ES-I3 (cell line): ENCODE data around the gene STK11.
A peak's percentile ranks its signal among the peaks of the same experiment; 100 is the strongest.
"Not testable (repeated sequence)": the region's sequence is repeated elsewhere in the genome, so short reads cannot be mapped to it uniquely, and the experiment has no call there.

Experiments used
- H3K36me3 ChIP-seq: 2 replicates; pipeline ENCODE4 v1.6.1; 2013; ENCODE audit warnings: mild to moderate bottlenecking, low read length, control low read depth, moderate library complexity; ENCODE audit not compliant: insufficient read depth
- H3K4me1 ChIP-seq: 2 replicates; pipeline ENCODE4 v1.6.1; 2013; ENCODE audit warnings: mild to moderate bottlenecking, control low read depth, low read length; ENCODE audit not compliant: insufficient read depth
- H3K9ac ChIP-seq: 2 replicates; pipeline ENCODE4 v1.6.1; 2013; ENCODE audit warnings: low read depth, mild to moderate bottlenecking, low read length, moderate library complexity
- H3K9me3 ChIP-seq: 2 replicates; pipeline ENCODE4 v1.6.1; 2013; ENCODE audit warnings: mild to moderate bottlenecking, low read length, moderate library complexity; ENCODE audit not compliant: control insufficient read depth, insufficient read depth

The STK11 gene

GRCh38 chr19:1173845-1174809 lies 31.5 kb upstream of the STK11 start, which contains the start of gene SBNO2:
TSS of gene SBNO2 (minus strand) at chr19:1174268. CDS start at chr19:1154276, 19,992 bp downstream.
- H3K9ac ChIP-seq, result peak within 1 kb of the TSS; percentile 92
- H3K9me3 ChIP-seq, result no peaks in the 10 kb centered on the region
- peaks cover 27% of the 10 kb centered on the region; the same call in 1 of the 2 replicates for H3K4me1 ChIP-seq
- no peaks in the 10 kb centered on the region for H3K36me3 ChIP-seq

GRCh38 chr19:1177322-1178114 lies 28.1 kb upstream of the STK11 start:
- H3K9me3 ChIP-seq, result no peaks in the 10 kb centered on the region
- H3K9ac ChIP-seq, result no peak overlapping the region
- H3K4me1 ChIP-seq, result peaks cover under 1% of the 10 kb centered on the region; the same call in 1 of the 2 replicates
- H3K36me3 ChIP-seq, result no peaks in the 10 kb centered on the region

- no peak overlapping the region; the same call in 1 of the 2 replicates for H3K9ac ChIP-seq
- H3K9me3 ChIP-seq, result no peaks in the 10 kb centered on the region
- no peaks in the 10 kb centered on the region for H3K36me3 ChIP-seq
- H3K4me1 ChIP-seq, result peaks cover 6% of the 10 kb centered on the region; the same call in 1 of the 2 replicates
Measured at GRCh38 chr19:1181606-1182005, 24.0 kb upstream of the STK11 start.

GRCh38 chr19:1182068-1182467 lies 23.5 kb upstream of the STK11 start:
- Histone ChIP-seq H3K9ac (no peak overlapping the region; the same call in 1 of the 2 replicates), H3K9me3 (no peaks in the 10 kb centered on the region), H3K36me3 (no peaks in the 10 kb centered on the region), H3K4me1 (peaks cover 6% of the 10 kb centered on the region; the same call in 1 of the 2 replicates)

- Histone ChIP-seq H3K4me1 (peaks cover 6% of the 10 kb centered on the region; the same call in 1 of the 2 replicates), H3K9ac (no peak overlapping the region), H3K9me3 (no peaks in the 10 kb centered on the region), H3K36me3 (no peaks in the 10 kb centered on the region)
Measured at GRCh38 chr19:1182727-1183126, 22.9 kb upstream of the STK11 start.

GRCh38 chr19:1183543-1184172 lies 21.9 kb upstream of the STK11 start:
- Histone ChIP-seq H3K4me1 (peaks cover 6% of the 10 kb centered on the region; the same call in 1 of the 2 replicates), H3K9me3 (no peaks in the 10 kb centered on the region), H3K9ac (no peak overlapping the region), H3K36me3 (no peaks in the 10 kb centered on the region)

- no peaks in the 10 kb centered on the region; the same call in 1 of the 2 replicates for H3K4me1 ChIP-seq
- H3K9ac ChIP-seq, result no peak overlapping the region
Measured at GRCh38 chr19:1189419-1189818, 16.2 kb upstream of the STK11 start.

GRCh38 chr19:1199531-1199930 lies 6.0 kb upstream of the STK11 start:
- no peak overlapping the region for H3K9ac ChIP-seq
- H3K36me3 ChIP-seq, result no peaks in the 10 kb centered on the region
- H3K9me3 ChIP-seq, result no peaks in the 10 kb centered on the region
- H3K4me1 ChIP-seq, result no peaks in the 10 kb centered on the region

More at GRCh38 chr19:1189419-1189818, 16.2 kb upstream of the STK11 start:
- no peaks in the 10 kb centered on the region for H3K36me3 ChIP-seq
- no peaks in the 10 kb centered on the region for H3K9me3 ChIP-seq

- not testable (repeated sequence) for H3K36me3 ChIP-seq, H3K9me3 ChIP-seq, H3K9ac ChIP-seq, H3K4me1 ChIP-seq
Measured at GRCh38 chr19:1200614-1201013, 5.0 kb upstream of the STK11 start.

GRCh38 chr19:1206150-1206863 lies 729 bp downstream of the STK11 start:
- Histone ChIP-seq H3K4me1 (no peaks in the 10 kb centered on the region; the same call in 1 of the 2 replicates), H3K9me3 (no peaks in the 10 kb centered on the region), H3K36me3 (no peaks in the 10 kb centered on the region), H3K9ac (peak overlapping the region; percentile 83)

- no peaks in the 10 kb centered on the region; the same call in 1 of the 2 replicates for H3K4me1 ChIP-seq
Measured at GRCh38 chr19:1206864-1207450, 1.4 kb downstream of the STK11 start.

GRCh38 chr19:1208830-1209229 lies 3.3 kb downstream of the STK11 start:
- H3K9me3 ChIP-seq, H3K9ac ChIP-seq, H3K4me1 ChIP-seq, H3K36me3 ChIP-seq: not testable (repeated sequence)

More at GRCh38 chr19:1206864-1207450, 1.4 kb downstream of the STK11 start:
- H3K36me3 ChIP-seq, result no peaks in the 10 kb centered on the region
- H3K9me3 ChIP-seq, result no peaks in the 10 kb centered on the region
- H3K9ac ChIP-seq, result peak overlapping the region; percentile 83

GRCh38 chr19:1210227-1210538 lies 4.6 kb downstream of the STK11 start:
- Histone ChIP-seq H3K9ac (no peak overlapping the region), H3K4me1 (peaks cover 10% of the 10 kb centered on the region; the same call in 1 of the 2 replicates), H3K36me3 (no peaks in the 10 kb centered on the region), H3K9me3 (no peaks in the 10 kb centered on the region)
